GM10266 (cell line): ENCODE results near the gene GRM1.

Source experiments
- DNase-seq: peaks from one replicate; pipeline ENCODE4 v3.0.0; 2012; ENCODE audit errors: extremely low spot score
- TF ChIP-seq, protein P1 (sequence below): IDR thresholded peaks from 2 replicates; pipeline ENCODE4 v1.5.1; 2012; ENCODE audit warnings: mild to moderate bottlenecking, low read depth; ENCODE audit not compliant: control insufficient read depth, insufficient read depth; ENCODE audit errors: missing control alignments

Gene GRM1

DNA sequence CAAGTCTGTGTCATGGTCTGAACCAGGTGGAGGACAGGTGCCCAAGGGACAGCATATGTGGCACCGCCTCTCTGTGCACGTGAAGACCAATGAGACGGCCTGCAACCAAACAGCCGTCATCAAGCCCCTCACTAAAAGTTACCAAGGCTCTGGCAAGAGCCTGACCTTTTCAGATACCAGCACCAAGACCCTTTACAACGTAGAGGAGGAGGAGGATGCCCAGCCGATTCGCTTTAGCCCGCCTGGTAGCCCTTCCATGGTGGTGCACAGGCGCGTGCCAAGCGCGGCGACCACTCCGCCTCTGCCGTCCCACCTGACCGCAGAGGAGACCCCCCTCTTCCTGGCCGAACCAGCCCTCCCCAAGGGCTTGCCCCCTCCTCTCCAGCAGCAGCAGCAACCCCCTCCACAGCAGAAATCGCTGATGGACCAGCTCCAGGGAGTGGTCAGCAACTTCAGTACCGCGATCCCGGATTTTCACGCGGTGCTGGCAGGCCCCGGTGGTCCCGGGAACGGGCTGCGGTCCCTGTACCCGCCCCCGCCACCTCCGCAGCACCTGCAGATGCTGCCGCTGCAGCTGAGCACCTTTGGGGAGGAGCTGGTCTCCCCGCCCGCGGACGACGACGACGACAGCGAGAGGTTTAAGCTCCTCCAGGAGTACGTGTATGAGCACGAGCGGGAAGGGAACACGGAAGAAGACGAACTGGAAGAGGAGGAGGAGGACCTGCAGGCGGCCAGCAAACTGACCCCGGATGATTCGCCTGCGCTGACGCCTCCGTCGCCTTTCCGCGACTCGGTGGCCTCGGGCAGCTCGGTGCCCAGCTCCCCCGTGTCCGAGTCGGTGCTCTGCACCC, 405.2 kb downstream of the GRM1 start:
- TF ChIP-seq, protein P1, sequence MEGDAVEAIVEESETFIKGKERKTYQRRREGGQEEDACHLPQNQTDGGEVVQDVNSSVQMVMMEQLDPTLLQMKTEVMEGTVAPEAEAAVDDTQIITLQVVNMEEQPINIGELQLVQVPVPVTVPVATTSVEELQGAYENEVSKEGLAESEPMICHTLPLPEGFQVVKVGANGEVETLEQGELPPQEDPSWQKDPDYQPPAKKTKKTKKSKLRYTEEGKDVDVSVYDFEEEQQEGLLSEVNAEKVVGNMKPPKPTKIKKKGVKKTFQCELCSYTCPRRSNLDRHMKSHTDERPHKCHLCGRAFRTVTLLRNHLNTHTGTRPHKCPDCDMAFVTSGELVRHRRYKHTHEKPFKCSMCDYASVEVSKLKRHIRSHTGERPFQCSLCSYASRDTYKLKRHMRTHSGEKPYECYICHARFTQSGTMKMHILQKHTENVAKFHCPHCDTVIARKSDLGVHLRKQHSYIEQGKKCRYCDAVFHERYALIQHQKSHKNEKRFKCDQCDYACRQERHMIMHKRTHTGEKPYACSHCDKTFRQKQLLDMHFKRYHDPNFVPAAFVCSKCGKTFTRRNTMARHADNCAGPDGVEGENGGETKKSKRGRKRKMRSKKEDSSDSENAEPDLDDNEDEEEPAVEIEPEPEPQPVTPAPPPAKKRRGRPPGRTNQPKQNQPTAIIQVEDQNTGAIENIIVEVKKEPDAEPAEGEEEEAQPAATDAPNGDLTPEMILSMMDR: no peak
- DNase-seq: no peak

DNA sequence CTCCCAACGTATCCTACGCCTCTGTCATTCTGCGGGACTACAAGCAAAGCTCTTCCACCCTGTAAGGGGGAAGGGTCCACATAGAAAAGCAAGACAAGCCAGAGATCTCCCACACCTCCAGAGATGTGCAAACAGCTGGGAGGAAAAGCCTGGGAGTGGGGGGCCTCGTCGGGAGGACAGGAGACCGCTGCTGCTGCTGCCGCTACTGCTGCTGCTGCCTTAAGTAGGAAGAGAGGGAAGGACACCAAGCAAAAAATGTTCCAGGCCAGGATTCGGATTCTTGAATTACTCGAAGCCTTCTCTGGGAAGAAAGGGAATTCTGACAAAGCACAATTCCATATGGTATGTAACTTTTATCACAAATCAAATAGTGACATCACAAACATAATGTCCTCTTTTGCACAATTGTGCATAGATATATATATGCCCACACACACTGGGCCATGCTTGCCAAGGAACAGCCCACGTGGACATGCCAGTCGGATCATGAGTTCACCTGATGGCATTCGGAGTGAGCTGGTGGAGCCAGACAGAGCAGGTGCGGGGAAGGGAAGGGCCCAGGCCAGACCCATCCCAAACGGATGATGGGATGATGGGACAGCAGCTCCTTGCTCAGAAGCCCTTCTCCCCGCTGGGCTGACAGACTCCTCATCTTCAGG, 406.0 kb downstream of the GRM1 start:
- DNase-seq: no peak
- TF ChIP-seq, protein P1: no peak

DNA sequence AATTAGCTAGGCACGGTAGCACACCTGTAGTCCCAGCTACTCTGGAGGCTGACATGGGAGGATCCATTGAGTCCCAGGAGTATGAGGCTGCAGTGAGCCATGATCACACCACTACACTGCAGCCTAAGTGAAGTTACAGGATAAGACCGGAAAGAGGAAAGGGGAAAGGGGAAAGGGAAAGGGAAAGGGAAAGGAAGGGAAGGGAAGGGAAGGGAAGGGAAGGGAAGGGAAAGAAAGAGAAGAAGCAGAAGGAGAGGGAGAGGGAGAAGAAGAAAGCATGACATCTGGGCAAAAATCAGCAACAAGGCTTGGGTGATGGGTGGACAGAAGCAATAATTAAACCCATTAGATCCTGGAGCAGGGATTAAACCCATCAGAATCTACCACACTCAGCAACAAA, 413.0 kb downstream of the GRM1 start:
- no peak for DNase-seq
- TF ChIP-seq, protein P1: no peak

DNA sequence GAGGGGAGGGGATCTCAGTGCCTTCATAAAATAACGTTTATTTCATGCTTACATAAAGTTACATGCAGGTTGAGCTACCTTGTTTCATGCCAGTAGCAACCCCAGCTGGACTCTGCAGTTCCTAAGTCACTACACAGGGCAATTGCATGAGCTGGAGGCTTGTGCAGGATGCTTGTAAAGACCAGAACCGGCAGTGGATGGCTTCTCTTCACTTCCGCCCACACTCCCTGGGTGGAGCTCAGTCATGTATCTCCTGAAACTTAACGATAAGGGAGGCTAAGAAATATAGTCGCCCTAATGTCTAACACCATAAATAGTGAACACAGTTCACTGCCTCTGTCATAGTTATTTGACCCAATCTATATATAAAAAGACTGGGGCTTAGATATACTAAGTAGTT, 415.3 kb downstream of the GRM1 start:
- DNase-seq: no peak

DNA sequence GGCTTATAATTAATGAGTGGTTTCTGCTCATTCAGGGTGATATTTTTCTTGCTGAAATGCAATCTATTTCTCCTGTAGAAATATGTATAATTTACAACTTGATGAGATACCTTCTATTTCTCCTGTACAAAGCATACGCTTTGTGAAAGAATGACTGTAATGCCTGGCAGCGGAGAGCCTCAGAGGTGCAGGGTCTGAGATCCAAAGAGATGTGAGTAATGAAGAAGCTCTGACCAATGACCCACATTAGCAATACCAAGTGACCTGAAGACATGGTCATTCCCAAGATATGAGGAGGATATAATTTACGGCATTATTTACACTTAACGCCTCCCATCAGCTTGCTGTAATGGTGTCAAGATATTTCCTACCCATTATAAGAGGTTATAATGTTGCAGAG, 416.4 kb downstream of the GRM1 start:
- DNase-seq: no peak
- TF ChIP-seq, protein P1: no peak

More for the DNA sequence above, 415.3 kb downstream of the GRM1 start:
- TF ChIP-seq, protein P1: no peak

DNA sequence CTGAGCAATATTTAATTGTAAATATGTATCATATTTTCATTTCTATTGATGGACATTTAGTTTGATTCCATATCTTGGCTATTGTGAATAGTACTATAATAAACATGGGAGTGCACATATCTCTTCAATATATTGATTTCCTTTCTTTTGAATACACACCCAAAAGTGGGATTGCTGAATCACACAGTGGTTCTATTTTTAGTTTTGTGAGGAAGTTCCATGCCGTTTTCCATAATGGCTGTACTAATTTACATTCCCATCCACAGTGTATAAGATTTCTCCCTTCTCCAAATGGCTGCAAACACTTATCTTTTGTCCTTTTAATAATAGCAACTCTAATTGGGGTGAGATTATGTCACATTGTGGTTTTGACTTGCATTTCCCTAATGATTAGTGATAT, 428.0 kb downstream of the GRM1 start:
- TF ChIP-seq, protein P1: no peak
- DNase-seq: no peak

DNA sequence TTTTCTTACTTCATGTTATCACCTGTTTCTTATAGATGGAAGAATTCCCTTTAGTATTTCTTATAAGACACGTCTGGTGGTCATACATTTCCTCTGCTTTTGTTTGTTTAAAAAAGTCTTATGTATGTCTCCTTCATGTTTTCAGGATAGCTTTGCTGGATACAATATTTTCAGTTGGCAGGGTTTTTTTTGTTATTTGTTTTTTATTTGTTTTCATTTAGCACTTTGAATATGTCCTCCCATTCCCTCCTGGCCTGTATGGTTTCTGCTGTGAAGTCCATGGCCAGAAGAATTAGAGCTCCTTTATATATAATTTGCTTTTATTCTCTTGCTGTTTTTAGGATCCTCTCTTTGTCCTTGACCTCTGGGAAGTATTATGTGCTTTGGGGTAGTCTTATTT, 432.1 kb downstream of the GRM1 start:
- TF ChIP-seq, protein P1: no peak

More for the DNA sequence above, 432.1 kb downstream of the GRM1 start:
- no peak for DNase-seq
